Measurements from ENCODE around the gene ZNF622. TPM values are rescaled to one million over a fixed set of nuclear protein-coding genes. Genes with fewer than 3 reads are reported as not detected.

Gene ZNF622
- total RNA-seq, 6 experiments from 2014 or later: 12.9 to 15.7 (median 14.9) TPM

- Histone ChIP-seq H3K9me3 (no peaks in the 10 kb centered on the region), H3K4me1 (peaks cover 0 to 22% (median 5%) of the 10 kb centered on the region in 4 donors), H3K27me3 (no peaks in the 10 kb centered on the region), H3K36me3 (peaks cover 0 to 8% (median 7%) of the 10 kb centered on the region in 4 donors), H3K27ac (no peak overlapping the region), H3K4me3 (no peak overlapping the region)
- 70% methylated on average over 3 of the region's 3 CpGs for WGBS (ENCODE audit: insufficient coverage, low coverage, low lambda C conversion rate, missing lambda C conversion rate)
- TF ChIP-seq CTCF (IDR thresholded peaks at IDR 0.05) (no peak), POLR2A (IDR thresholded peaks at IDR 0.05) (no peak)
- no peak for DNase-seq
- intact Hi-C loops (cut with DNase I): no loop called here
- no peak for ATAC-seq
Observed at GRCh38 chr5:16467363-16468219, 2.0 kb upstream of the ZNF622 start.

- Histone ChIP-seq H3K36me3 (peaks cover 5 to 30% (median 16%) of the 10 kb centered on the region in 4 donors), H3K4me1 (peaks cover 0 to 34% (median 6%) of the 10 kb centered on the region in 4 donors), H3K9me3 (no peaks in the 10 kb centered on the region), H3K27ac (peak overlapping the region; percentile 83 to 86 (median 86)), H3K27me3 (no peaks in the 10 kb centered on the region), H3K4me3 (peak overlapping the region; percentile 84 to 98 (median 93))
- DNase-seq: peak in 1 of 3 donors; percentile 59
- TF ChIP-seq CTCF (IDR thresholded peaks at IDR 0.05): no peak
- TF ChIP-seq POLR2A (IDR thresholded peaks at IDR 0.05): no peak
- peak in 1 of 4 donors; percentile 2 for ATAC-seq
- intact Hi-C loops (cut with DNase I): no loop called here
- 9% methylated on average over 35 of the region's 40 CpGs for whole genome bisulfite sequencing (ENCODE audit: insufficient coverage, low coverage, low lambda C conversion rate, missing lambda C conversion rate)
Observed at GRCh38 chr5:16464664-16465543, 696 bp downstream of the ZNF622 start.

- H3K4me1 ChIP-seq: peaks cover 0 to 34% (median 6%) of the 10 kb centered on the region in 4 donors
Observed at GRCh38 chr5:16464231-16464630, 1.4 kb downstream of the ZNF622 start.

More at GRCh38 chr5:16464231-16464630, 1.4 kb downstream of the ZNF622 start:
- WGBS (ENCODE audit: insufficient coverage, low coverage, low lambda C conversion rate, missing lambda C conversion rate): 100% methylated on average over 1 of the region's 1 CpG
- no peak for DNase-seq
- ATAC-seq: no peak
- TF ChIP-seq CTCF (IDR thresholded peaks at IDR 0.05): no peak
- no peak for TF ChIP-seq POLR2A (IDR thresholded peaks at IDR 0.05)
- intact Hi-C loops (cut with DNase I): no loop called here
- H3K9me3 ChIP-seq: no peaks in the 10 kb centered on the region
- H3K36me3 ChIP-seq: peaks cover 6 to 36% (median 16%) of the 10 kb centered on the region in 4 donors
- H3K4me3 ChIP-seq: peak overlapping the region; percentile 84 to 98 (median 93)
- H3K27ac ChIP-seq: no peak overlapping the region
- H3K27me3 ChIP-seq: no peaks in the 10 kb centered on the region
